HCEC 1CT (cell line): Measurements from ENCODE around the gene TBX2.
"Not testable (repeated sequence)": the region's sequence is repeated elsewhere in the genome, so short reads cannot be mapped to it uniquely, and the experiment has no call there.

Experiments
- DNase-seq: peaks from one replicate; pipeline ENCODE4 v3.0.0-alpha.2; 2017

The TBX2 gene

GRCh38 chr17:61415374-61416210 is 15.9 kb downstream of the TBX2 start:
- no peak for DNase-seq

- DNase-seq, result no peak
Observed at GRCh38 chr17:61416211-61416539, 16.5 kb downstream of the TBX2 start.

GRCh38 chr17:61416540-61417363 is 17.1 kb downstream of the TBX2 start:
- peak; percentile 84 for DNase-seq

- DNase-seq, result no peak
Observed at GRCh38 chr17:61418449-61418848, 18.8 kb downstream of the TBX2 start.

- DNase-seq, result no peak
Observed at GRCh38 chr17:61419496-61420046, 19.9 kb downstream of the TBX2 start.

GRCh38 chr17:61420052-61420451 is 20.4 kb downstream of the TBX2 start:
- DNase-seq, result no peak

GRCh38 chr17:61420745-61421398 is 21.2 kb downstream of the TBX2 start:
- no peak for DNase-seq

GRCh38 chr17:61421460-61421859 is 21.8 kb downstream of the TBX2 start:
- DNase-seq, result no peak

GRCh38 chr17:61422116-61422799 is 22.6 kb downstream of the TBX2 start:
- no peak for DNase-seq

GRCh38 chr17:61422869-61423268 is 23.2 kb downstream of the TBX2 start:
- DNase-seq, result no peak

GRCh38 chr17:61423967-61424649 is 24.5 kb downstream of the TBX2 start:
- DNase-seq, result no peak

- peak; percentile 45 for DNase-seq
Observed at GRCh38 chr17:61425682-61426481, 26.2 kb downstream of the TBX2 start.

- DNase-seq, result peak; percentile 77
Observed at GRCh38 chr17:61426482-61427304, 27.1 kb downstream of the TBX2 start.

- no peak for DNase-seq
Observed at GRCh38 chr17:61427567-61427966, 27.9 kb downstream of the TBX2 start.

- DNase-seq, result no peak
Observed at GRCh38 chr17:61429274-61429673, 29.6 kb downstream of the TBX2 start.

GRCh38 chr17:61429831-61430230 is 30.2 kb downstream of the TBX2 start:
- DNase-seq, result not testable (repeated sequence)

- peak; percentile 25 for DNase-seq
Observed at GRCh38 chr17:61431594-61432311, 32.1 kb downstream of the TBX2 start.

- DNase-seq, result no peak
Observed at GRCh38 chr17:61436273-61436672, 36.6 kb downstream of the TBX2 start.

GRCh38 chr17:61436995-61437704 is 37.5 kb downstream of the TBX2 start:
- DNase-seq, result no peak
